ENCODE data around the gene HHAT. TPM values are rescaled to one million over a fixed set of nuclear protein-coding genes. Genes with fewer than 3 reads are reported as not detected.

The HHAT gene
- total RNA-seq, 2 donors from 2014 or later, result 16.3 to 19.0 TPM

DNA sequence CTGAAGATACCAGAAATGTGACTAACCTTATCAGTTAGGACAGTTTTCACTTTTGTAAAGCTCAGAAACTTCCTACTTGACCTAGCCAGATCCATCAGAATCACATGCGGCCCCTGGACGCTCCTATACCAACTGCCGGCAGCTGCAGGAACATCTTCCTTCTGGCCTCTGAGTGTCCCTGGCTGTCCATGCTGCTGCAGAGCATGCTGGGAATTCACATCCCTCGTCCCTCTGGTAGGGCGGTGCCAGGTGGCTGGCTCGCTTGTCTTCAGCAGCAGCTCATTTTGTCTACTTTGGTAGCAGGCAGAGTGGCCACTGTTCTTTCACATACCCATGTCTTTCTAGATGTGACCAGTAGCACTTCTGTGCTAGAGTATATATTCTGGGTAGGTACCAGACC, 34.4 kb downstream of the HHAT start:
- Histone ChIP-seq H3K36me3 (no peaks in the 10 kb centered on the region), H3K27me3 (replicated peaks; ENCODE audit: insufficient read depth) (no peaks in the 10 kb centered on the region), H3K4me3 (no peak overlapping the region), H3K9me3 (no peaks in the 10 kb centered on the region), H3K27ac (peak overlapping the region in 1 of 2 donors; percentile 34), H3K4me1 (replicated peaks) (peaks cover 3% of the 10 kb centered on the region)
- 57% methylated on average over 6 of the region's 6 CpGs for WGBS
- TF ChIP-seq, protein P1, sequence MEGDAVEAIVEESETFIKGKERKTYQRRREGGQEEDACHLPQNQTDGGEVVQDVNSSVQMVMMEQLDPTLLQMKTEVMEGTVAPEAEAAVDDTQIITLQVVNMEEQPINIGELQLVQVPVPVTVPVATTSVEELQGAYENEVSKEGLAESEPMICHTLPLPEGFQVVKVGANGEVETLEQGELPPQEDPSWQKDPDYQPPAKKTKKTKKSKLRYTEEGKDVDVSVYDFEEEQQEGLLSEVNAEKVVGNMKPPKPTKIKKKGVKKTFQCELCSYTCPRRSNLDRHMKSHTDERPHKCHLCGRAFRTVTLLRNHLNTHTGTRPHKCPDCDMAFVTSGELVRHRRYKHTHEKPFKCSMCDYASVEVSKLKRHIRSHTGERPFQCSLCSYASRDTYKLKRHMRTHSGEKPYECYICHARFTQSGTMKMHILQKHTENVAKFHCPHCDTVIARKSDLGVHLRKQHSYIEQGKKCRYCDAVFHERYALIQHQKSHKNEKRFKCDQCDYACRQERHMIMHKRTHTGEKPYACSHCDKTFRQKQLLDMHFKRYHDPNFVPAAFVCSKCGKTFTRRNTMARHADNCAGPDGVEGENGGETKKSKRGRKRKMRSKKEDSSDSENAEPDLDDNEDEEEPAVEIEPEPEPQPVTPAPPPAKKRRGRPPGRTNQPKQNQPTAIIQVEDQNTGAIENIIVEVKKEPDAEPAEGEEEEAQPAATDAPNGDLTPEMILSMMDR (IDR thresholded peaks at IDR 0.05), result no peak
- no peak for TF ChIP-seq POLR2A (IDR thresholded peaks at IDR 0.05)
- TF ChIP-seq POLR2AphosphoS5 (IDR thresholded peaks at IDR 0.05), result no peak
- no peak for DNase-seq (ENCODE audit: low spot score)
- intact Hi-C loops (cut with DNase I), result loop anchor here (2.0 kb wide), 1 partner anchor 38 kb away; no protein-coding TSS in a partner anchor

DNA sequence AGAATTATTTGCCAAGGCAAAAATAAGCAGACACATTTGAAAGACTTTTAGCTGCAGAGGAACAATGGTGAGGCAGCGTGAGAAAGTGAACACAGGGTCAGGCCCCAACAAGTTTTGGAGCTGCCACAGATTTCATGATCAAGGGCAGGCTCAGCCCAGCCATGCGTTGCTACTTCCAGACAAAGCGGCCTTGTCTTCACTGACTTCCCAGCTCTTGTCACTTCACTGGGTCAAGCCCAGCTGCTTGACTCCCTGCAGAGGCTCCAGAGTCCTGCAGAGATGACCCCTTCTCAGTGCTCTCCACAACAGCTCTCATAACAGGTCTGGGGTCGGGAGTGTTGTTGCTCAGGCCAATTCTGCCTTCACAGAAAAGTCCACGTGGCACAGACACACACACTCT, 35.8 kb downstream of the HHAT start:
- peak; percentile 49 for DNase-seq (ENCODE audit: low spot score)
- no peak overlapping the region for H3K4me3 ChIP-seq
- intact Hi-C loops (cut with DNase I), result no loop called here
- H3K27me3 ChIP-seq (replicated peaks; ENCODE audit: insufficient read depth), result no peaks in the 10 kb centered on the region
- no peaks in the 10 kb centered on the region for H3K9me3 ChIP-seq
- H3K36me3 ChIP-seq, result no peaks in the 10 kb centered on the region
- TF ChIP-seq POLR2A (IDR thresholded peaks at IDR 0.05) (no peak), POLR2AphosphoS5 (IDR thresholded peaks at IDR 0.05) (no peak)
- no peak overlapping the region for H3K27ac ChIP-seq
- 45% methylated on average over 5 of the region's 5 CpGs for WGBS
- H3K4me1 ChIP-seq (replicated peaks), result peaks cover 3% of the 10 kb centered on the region

DNA sequence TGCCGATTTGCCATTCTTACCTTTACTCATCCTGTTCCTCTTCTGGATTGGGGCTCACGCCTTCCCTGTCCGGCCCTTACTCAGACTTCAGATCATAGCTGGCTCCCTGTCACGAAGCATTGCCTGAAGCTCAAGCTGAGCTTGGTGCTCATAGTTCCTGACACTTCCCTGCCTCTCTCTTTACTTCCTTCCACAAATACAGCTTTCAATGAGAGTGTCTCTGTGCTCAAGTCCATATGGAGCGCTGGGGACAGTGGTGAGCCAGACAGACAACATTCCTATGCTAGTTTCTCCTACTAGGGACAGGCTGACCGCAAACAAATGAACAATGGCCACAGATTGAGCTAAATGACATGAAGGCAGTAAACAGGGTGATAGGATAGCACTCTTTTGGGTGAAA, 38.1 kb downstream of the HHAT start:
- no peaks in the 10 kb centered on the region for H3K36me3 ChIP-seq
- H3K4me1 ChIP-seq (replicated peaks), result no peaks in the 10 kb centered on the region
- no peak overlapping the region for H3K27ac ChIP-seq
- no peak overlapping the region for H3K4me3 ChIP-seq
- 63% methylated on average over 6 of the region's 6 CpGs for WGBS
- intact Hi-C loops (cut with DNase I), result no loop called here
- TF ChIP-seq POLR2A (IDR thresholded peaks at IDR 0.05) (no peak), POLR2AphosphoS5 (IDR thresholded peaks at IDR 0.05) (no peak)
- TF ChIP-seq, protein P1 (IDR thresholded peaks at IDR 0.05), result no peak
- H3K27me3 ChIP-seq (replicated peaks; ENCODE audit: insufficient read depth), result no peaks in the 10 kb centered on the region
- DNase-seq (ENCODE audit: low spot score), result peak; percentile 28
- H3K9me3 ChIP-seq, result no peaks in the 10 kb centered on the region

DNA sequence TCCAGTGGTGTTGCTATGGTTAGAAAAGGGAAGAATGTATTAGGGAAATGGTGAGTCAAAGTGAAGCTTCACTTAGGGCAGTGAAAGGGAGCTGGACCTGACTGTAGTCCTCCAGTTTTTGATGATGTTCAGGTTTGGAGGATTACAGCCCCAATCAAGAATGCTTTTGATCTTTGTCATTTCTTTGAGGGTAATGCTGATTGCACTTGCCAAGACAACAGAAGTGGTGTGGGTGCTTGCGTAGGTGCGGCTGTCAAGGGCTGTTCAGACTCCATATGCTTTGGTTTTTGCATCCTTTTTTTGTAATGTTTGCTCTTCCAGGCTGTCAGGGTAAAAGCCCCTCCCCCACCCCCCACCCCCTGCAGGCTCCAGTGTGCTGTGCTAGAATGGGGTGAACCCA, 38.9 kb downstream of the HHAT start:
- WGBS, result 89% methylated on average over 2 of the region's 2 CpGs
- no peak for TF ChIP-seq POLR2A (IDR thresholded peaks at IDR 0.05)
- TF ChIP-seq, protein P1 (IDR thresholded peaks at IDR 0.05), result no peak
- no peak for TF ChIP-seq POLR2AphosphoS5 (IDR thresholded peaks at IDR 0.05)
- intact Hi-C loops (cut with DNase I), result no loop called here
- Histone ChIP-seq H3K4me3 (no peak overlapping the region), H3K9me3 (no peaks in the 10 kb centered on the region), H3K27ac (no peak overlapping the region), H3K4me1 (replicated peaks) (no peaks in the 10 kb centered on the region), H3K36me3 (no peaks in the 10 kb centered on the region), H3K27me3 (replicated peaks; ENCODE audit: insufficient read depth) (no peaks in the 10 kb centered on the region)
- no peak for DNase-seq (ENCODE audit: low spot score)

DNA sequence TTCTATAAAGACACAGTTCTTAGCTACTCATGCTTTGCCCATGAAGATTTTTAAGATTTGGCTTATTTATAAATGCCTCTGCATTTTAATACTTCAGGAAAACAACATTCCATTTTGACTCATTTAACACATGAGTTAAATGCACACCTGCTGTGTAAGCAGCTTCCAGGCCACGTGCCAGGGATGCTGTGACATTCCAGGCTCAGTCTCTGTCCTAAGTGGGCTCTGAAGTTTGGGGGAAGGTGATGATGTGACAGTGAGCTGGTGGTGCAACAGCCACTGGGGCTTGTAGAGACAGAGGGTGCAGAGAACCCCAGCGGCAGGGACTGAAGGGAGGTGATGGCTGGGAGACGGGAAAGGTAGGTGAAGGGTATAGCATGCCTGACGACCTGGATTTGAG, 40.7 kb downstream of the HHAT start:
- DNase-seq (ENCODE audit: low spot score), result no peak
- no peaks in the 10 kb centered on the region for H3K4me1 ChIP-seq (replicated peaks)
- H3K27ac ChIP-seq, result no peak overlapping the region
- H3K9me3 ChIP-seq, result no peaks in the 10 kb centered on the region
- intact Hi-C loops (cut with DNase I), result no loop called here
- 84% methylated on average over 4 of the region's 4 CpGs for WGBS
- H3K27me3 ChIP-seq (replicated peaks; ENCODE audit: insufficient read depth), result no peaks in the 10 kb centered on the region
- H3K4me3 ChIP-seq, result no peak overlapping the region
- no peaks in the 10 kb centered on the region for H3K36me3 ChIP-seq
- TF ChIP-seq, protein P1 (IDR thresholded peaks at IDR 0.05), result no peak
- TF ChIP-seq POLR2AphosphoS5 (IDR thresholded peaks at IDR 0.05), result no peak
- TF ChIP-seq POLR2A (IDR thresholded peaks at IDR 0.05), result no peak
